ENCODE data around the gene SHISA7.

GRCh38 chr19:55464662-55465054 lies 21.6 kb upstream of the SHISA7 start, which contains the start of gene C19orf85:
- TF ChIP-seq CTCF (conservative IDR thresholded peaks at IDR 0.05; ENCODE audit: low read length): no peak
- TF ChIP-seq EZH2phosphoT487 (IDR thresholded peaks at IDR 0.05; ENCODE audit: borderline replicate concordance): no peak
